HG02763 (cell line): ENCODE data around the gene GNPTG.

Source experiments
- ATAC-seq: cut with Tn5 transposase; IDR thresholded peaks from one replicate; pipeline ENCODE4 v1.9.1; 2021; ENCODE audit warnings: mild to moderate bottlenecking, moderate library complexity; ENCODE audit not compliant: unreplicated experiment

The GNPTG gene

GRCh38 chr16:1367486-1368174 lies 15.9 kb downstream of the GNPTG start:
- ATAC-seq = no peak

- ATAC-seq = no peak
Observed at GRCh38 chr16:1371054-1371978, 19.6 kb downstream of the GNPTG start.

GRCh38 chr16:1372292-1372950 lies 20.7 kb downstream of the GNPTG start:
- no peak for ATAC-seq

GRCh38 chr16:1374418-1375297 lies 22.9 kb downstream of the GNPTG start:
- ATAC-seq = no peak

- ATAC-seq = no peak
Observed at GRCh38 chr16:1375298-1375640, 23.5 kb downstream of the GNPTG start.

- ATAC-seq = no peak
Observed at GRCh38 chr16:1375741-1376410, 24.1 kb downstream of the GNPTG start.

GRCh38 chr16:1377406-1378010 lies 25.8 kb downstream of the GNPTG start:
- ATAC-seq = no peak

- no peak for ATAC-seq
Observed at GRCh38 chr16:1378087-1378803, 26.5 kb downstream of the GNPTG start.

- no peak for ATAC-seq
Observed at GRCh38 chr16:1378804-1379303, 27.1 kb downstream of the GNPTG start.

GRCh38 chr16:1379304-1380076 lies 27.8 kb downstream of the GNPTG start:
- ATAC-seq = no peak

GRCh38 chr16:1380195-1380594 lies 28.5 kb downstream of the GNPTG start:
- ATAC-seq = no peak

GRCh38 chr16:1381612-1382406 lies 30.1 kb downstream of the GNPTG start:
- ATAC-seq = no peak

- ATAC-seq = no peak
Observed at GRCh38 chr16:1383556-1383955, 31.8 kb downstream of the GNPTG start.

- no peak for ATAC-seq
Observed at GRCh38 chr16:1385232-1385631, 33.5 kb downstream of the GNPTG start.

GRCh38 chr16:1387331-1387730 lies 35.6 kb downstream of the GNPTG start:
- no peak for ATAC-seq

- ATAC-seq = no peak
Observed at GRCh38 chr16:1389762-1390161, 38.0 kb downstream of the GNPTG start.

- no peak for ATAC-seq
Observed at GRCh38 chr16:1390239-1390779, 38.6 kb downstream of the GNPTG start.
